Measurements from ENCODE around the gene DYNC1H1. TPM values are rescaled to one million over a fixed set of nuclear protein-coding genes. Genes with fewer than 3 reads are reported as not detected.

The DYNC1H1 gene
- polyA plus RNA-seq, 1 donor (not counting 4 experiments of a cell fraction or from before 2014, with no cell fraction given), result 166 TPM

GRCh38 chr14:101922866-101923265 is 41.5 kb upstream of the DYNC1H1 start:
- no peak for DNase-seq (ENCODE audit: low read depth, low spot score)
- peaks cover 0 to 3% of the 10 kb centered on the region in 2 experiments for H3K36me3 ChIP-seq (ENCODE audit: control insufficient read depth in 2 of 2, extremely low read depth in 1 of 2, insufficient read depth in 2 of 2, low read length in 2 of 2)
- H3K4me2 ChIP-seq (ENCODE audit: control insufficient read depth, extremely low read depth, insufficient read depth, low read depth, low read length), result no peak overlapping the region
- H3K9me3 ChIP-seq (ENCODE audit: control insufficient read depth, low read depth, low read length), result no peaks in the 10 kb centered on the region
- no peaks in the 10 kb centered on the region for H3K27me3 ChIP-seq (ENCODE audit: control insufficient read depth, extremely low read depth, insufficient read depth, low read length)
- no peaks in the 10 kb centered on the region for H4K20me1 ChIP-seq (ENCODE audit: control insufficient read depth, extremely low read depth, insufficient read depth, low read length)
- H3K79me2 ChIP-seq (ENCODE audit: control insufficient read depth, insufficient read depth, low read length), result no peaks in the 10 kb centered on the region
- no peaks in the 10 kb centered on the region for H3K9me1 ChIP-seq (ENCODE audit: control insufficient read depth, extremely low read depth, insufficient read depth, low read length)
- no peak for TF ChIP-seq CTCF (optimal IDR thresholded peaks at IDR 0.05 in 1 of 3, IDR thresholded peaks at IDR 0.05 in 1 of 3, conservative IDR thresholded peaks at IDR 0.05 in 1 of 3; ENCODE audit: extremely low read depth in 1 of 3, insufficient read depth in 2 of 3, low read length in 3 of 3)
- no peak for TF ChIP-seq EZH2 (IDR thresholded peaks at IDR 0.05; ENCODE audit: low read length)
- H2AFZ ChIP-seq (ENCODE audit: control insufficient read depth, low read length), result no peak overlapping the region
- no peak overlapping the region for H3K4me3 ChIP-seq (ENCODE audit: control insufficient read depth in 2 of 3, extremely low read depth in 1 of 3, insufficient read depth in 2 of 3, low read depth in 1 of 3, low read length in 3 of 3)
- H3K27ac ChIP-seq (ENCODE audit: control insufficient read depth, insufficient read depth, low read length), result no peak overlapping the region
- no peak overlapping the region for H3K9ac ChIP-seq (ENCODE audit: control insufficient read depth, extremely low read depth, insufficient read depth, low read length)
- FAIRE-seq, result no peak
- no peaks in the 10 kb centered on the region for H3K4me1 ChIP-seq (ENCODE audit: control insufficient read depth, extremely low read depth, insufficient read depth, low read length)
- dilution Hi-C loops (cut with MboI; ENCODE audit: extremely low pct_ligation_motif_present, low sequenced_read_pairs), result no loop called here

- Histone ChIP-seq H3K36me3 (ENCODE audit: control insufficient read depth in 2 of 2, extremely low read depth in 1 of 2, insufficient read depth in 2 of 2, low read length in 2 of 2) (peaks cover 0 to 9% of the 10 kb centered on the region in 2 experiments), H3K4me3 (ENCODE audit: control insufficient read depth in 2 of 3, extremely low read depth in 1 of 3, insufficient read depth in 2 of 3, low read depth in 1 of 3, low read length in 3 of 3) (no peak overlapping the region), H3K9ac (ENCODE audit: control insufficient read depth, extremely low read depth, insufficient read depth, low read length) (no peak overlapping the region), H3K27ac (ENCODE audit: control insufficient read depth, insufficient read depth, low read length) (no peak overlapping the region), H3K79me2 (ENCODE audit: control insufficient read depth, insufficient read depth, low read length) (no peaks in the 10 kb centered on the region), H3K27me3 (ENCODE audit: control insufficient read depth, extremely low read depth, insufficient read depth, low read length) (no peaks in the 10 kb centered on the region), H4K20me1 (ENCODE audit: control insufficient read depth, extremely low read depth, insufficient read depth, low read length) (no peaks in the 10 kb centered on the region), H2AFZ (ENCODE audit: control insufficient read depth, low read length) (no peak overlapping the region), H3K4me2 (ENCODE audit: control insufficient read depth, extremely low read depth, insufficient read depth, low read depth, low read length) (no peak overlapping the region), H3K4me1 (ENCODE audit: control insufficient read depth, extremely low read depth, insufficient read depth, low read length) (no peaks in the 10 kb centered on the region), H3K9me3 (ENCODE audit: control insufficient read depth, low read depth, low read length) (no peaks in the 10 kb centered on the region), H3K9me1 (ENCODE audit: control insufficient read depth, extremely low read depth, insufficient read depth, low read length) (no peaks in the 10 kb centered on the region)
- TF ChIP-seq CTCF (optimal IDR thresholded peaks at IDR 0.05 in 1 of 3, IDR thresholded peaks at IDR 0.05 in 1 of 3, conservative IDR thresholded peaks at IDR 0.05 in 1 of 3; ENCODE audit: extremely low read depth in 1 of 3, insufficient read depth in 2 of 3, low read length in 3 of 3) (no peak), EZH2 (IDR thresholded peaks at IDR 0.05; ENCODE audit: low read length) (no peak)
- FAIRE-seq, result no peak
- no peak for DNase-seq (ENCODE audit: low read depth, low spot score)
- dilution Hi-C loops (cut with MboI; ENCODE audit: extremely low pct_ligation_motif_present, low sequenced_read_pairs), result no loop called here
Observed at GRCh38 chr14:101925152-101925551, 39.2 kb upstream of the DYNC1H1 start.
